Transverse colon (tissue), 4 donors: ENCODE measurements around the gene CCDC47. TPM values are rescaled to one million over a fixed set of nuclear protein-coding genes. Genes with fewer than 3 reads are reported as not detected.
"Not testable (repeated sequence)": the region's sequence is repeated elsewhere in the genome, so short reads cannot be mapped to it uniquely, and the experiment has no call there.

Source experiments
- DNase-seq: peaks from one replicate; pipeline ENCODE4 v3.0.0-alpha.2; 2019
- H3K27ac ChIP-seq, 4 donors: fragments of 200-600 bp; sonication (generic); 2 replicates each; pipeline ENCODE4 v1.5.1; 2016 to 2018; ENCODE audit warnings: inconsistent platforms in 4 of 4
- H3K27me3 ChIP-seq: fragments of 200-600 bp; sonication (generic); 2 replicates; pipeline ENCODE4 v1.5.1; 2017; ENCODE audit warnings: inconsistent platforms
- H3K36me3 ChIP-seq, 4 donors: fragments of 200-600 bp; sonication (generic); 2 replicates each; pipeline ENCODE4 v1.5.1; 2017 to 2019; ENCODE audit warnings: inconsistent platforms in 4 of 4
- H3K4me1 ChIP-seq, 4 donors: fragments of 200-600 bp; sonication (generic); 2 replicates each; pipeline ENCODE4 v1.5.1; 2017 to 2020; ENCODE audit warnings: inconsistent platforms in 4 of 4
- H3K4me3 ChIP-seq, 4 donors: fragments of 200-600 bp; sonication (generic); 1 replicate in 1 of 4; 2 replicates in 3 of 4; pipeline versions ENCODE4 v1.5.1 to v1.6.1; 2017 to 2019; ENCODE audit warnings: inconsistent platforms in 4 of 4
- H3K9me3 ChIP-seq, 2 donors: fragments of 200-600 bp; sonication (generic); 2 replicates each; pipeline ENCODE4 v1.5.1; 2017 to 2019; ENCODE audit warnings: inconsistent platforms in 2 of 2
- CTCF ChIP-seq, 5 experiments: fragments of 200-600 bp in 3 of 5; fragments of 450-650 bp in 2 of 5; sonication (generic) in 3 of 5; IDR thresholded peaks; 1 replicate in 2 of 5; 2 replicates in 3 of 5; pipeline ENCODE4 v1.5.1; 2016 to 2017; ENCODE audit warnings: antibody characterized with exemption in 5 of 5, inconsistent platforms in 3 of 5, mild to moderate bottlenecking in 2 of 5, moderate library complexity in 1 of 5
- EP300 ChIP-seq: sonication (generic); formaldehyde crosslinking; IDR thresholded peaks from one replicate; pipeline ENCODE4 v1.6.1; 2017; ENCODE audit warnings: antibody characterized with exemption, low read depth
- POLR2A ChIP-seq: fragments of 450-650 bp; IDR thresholded peaks from one replicate; pipeline ENCODE4 v1.6.1; 2016; ENCODE audit warnings: antibody characterized with exemption, mild to moderate bottlenecking, moderate library complexity
- POLR2AphosphoS5 ChIP-seq, 3 donors: sonication (generic); formaldehyde crosslinking; IDR thresholded peaks; one replicate each; pipeline ENCODE4 v1.6.1; 2016; ENCODE audit warnings: antibody characterized with exemption in 3 of 3
- WGBS, 2 donors: methylation state at CpG; one replicate each; pipeline ENCODE4 v1.1.5; 2018; ENCODE audit warnings: low coverage in 1 of 2; 5-methylcytosine and 5-hydroxymethylcytosine counted together
- in situ Hi-C, 4 donors: fragments of 200-750 bp; cut with MboI; loops; one replicate each; pipeline versions ENCODE4 v1.15.0 to v1.15.1; 2017; ENCODE audit warnings: low sequenced_read_pairs in 3 of 4, low pct_ligation_motif_present in 1 of 4, low pct_unique_long_range_greater_than_20kb in 1 of 4
- intact Hi-C: fragments of 100-400 bp; cut with DNase I; formaldehyde crosslinking; loops from one replicate; pipeline ENCODE4 v1.15.1; 2023; ENCODE audit warnings: low total_unique reads
- total RNA-seq, 4 donors: library from RNA; depleted of rRNA; stranded (reverse); fragments of >200 nt; gene quantifications; one replicate each; pipeline ENCODE4 v1.1.0, GENCODE V29; 2016

Gene CCDC47
- total RNA-seq, 4 donors from 2014 or later = 78.2 to 129 (median 101) TPM

- no peaks in the 10 kb centered on the region for H3K27me3 ChIP-seq
- in situ Hi-C loops = no loop called here
- no peak for DNase-seq
- H3K4me3 ChIP-seq = peak overlapping the region; percentile 77 to 99 (median 86)
- no peaks in the 10 kb centered on the region for H3K9me3 ChIP-seq
- H3K27ac ChIP-seq = peak overlapping the region; percentile 97 to 100 (median 99)
- H3K4me1 ChIP-seq = peaks cover 0 to 18% (median 7%) of the 10 kb centered on the region in 4 donors
- H3K36me3 ChIP-seq = peaks cover 0 to 3% (median under 1%) of the 10 kb centered on the region in 4 donors
- intact Hi-C loops = no loop called here
- TF ChIP-seq EP300 (no peak), CTCF (IDR thresholded peaks at IDR 0.05) (peak in 1 of 5 experiments; percentile 7)
- 29 to 46% methylated on average over 10 to 12 of the region's 12 CpGs for WGBS, 2 donors
Measured at GRCh38 chr17:63740464-63741142, 32.8 kb downstream of the CCDC47 start.

- in situ Hi-C loops = no loop called here
- TF ChIP-seq EP300 (no peak), POLR2AphosphoS5 (IDR thresholded peaks at IDR 0.05) (no peak), CTCF (IDR thresholded peaks at IDR 0.05) (no peak), POLR2A (no peak)
- DNase-seq = no peak
- Histone ChIP-seq H3K36me3 (peaks cover 0 to 5% (median 0%) of the 10 kb centered on the region in 4 donors), H3K27me3 (no peaks in the 10 kb centered on the region), H3K4me3 (no peak overlapping the region), H3K4me1 (peaks cover 0 to 15% (median 6%) of the 10 kb centered on the region in 4 donors), H3K27ac (no peak overlapping the region), H3K9me3 (no peaks in the 10 kb centered on the region)
- intact Hi-C loops = no loop called here
- 93 to 96% methylated on average over 5 to 8 of the region's 8 CpGs for WGBS, 2 donors
Measured at GRCh38 chr17:63735691-63736090, 37.7 kb downstream of the CCDC47 start.

- intact Hi-C loops = no loop called here
- WGBS, 2 donors = 69 to 84% methylated on average over 2 of the region's 2 CpGs
- H3K27ac ChIP-seq = no peak overlapping the region
- in situ Hi-C loops = no loop called here
- TF ChIP-seq POLR2A = no peak
- no peak for TF ChIP-seq EP300
- no peak for TF ChIP-seq POLR2AphosphoS5 (IDR thresholded peaks at IDR 0.05)
- TF ChIP-seq CTCF (IDR thresholded peaks at IDR 0.05) = no peak
- no peaks in the 10 kb centered on the region for H3K4me1 ChIP-seq
- H3K36me3 ChIP-seq = peaks cover 0 to 10% (median 0%) of the 10 kb centered on the region in 4 donors
- DNase-seq = no peak
- H3K9me3 ChIP-seq = no peaks in the 10 kb centered on the region
- no peak overlapping the region for H3K4me3 ChIP-seq
- H3K27me3 ChIP-seq = no peaks in the 10 kb centered on the region
Measured at GRCh38 chr17:63722403-63722802, 51.0 kb downstream of the CCDC47 start.

GRCh38 chr17:63720194-63720593 lies 53.2 kb downstream of the CCDC47 start:
- in situ Hi-C loops, H3K4me3 ChIP-seq, intact Hi-C loops: not testable (repeated sequence)

GRCh38 chr17:63718988-63719387 lies 54.4 kb downstream of the CCDC47 start:
- in situ Hi-C loops = no loop called here
- TF ChIP-seq POLR2AphosphoS5 (IDR thresholded peaks at IDR 0.05) = no peak
- TF ChIP-seq POLR2A = no peak
- no peak for TF ChIP-seq CTCF (IDR thresholded peaks at IDR 0.05)
- no peak for DNase-seq
- intact Hi-C loops = no loop called here
- H3K9me3 ChIP-seq = no peaks in the 10 kb centered on the region
- no peak overlapping the region for H3K27ac ChIP-seq
- no peak overlapping the region for H3K4me3 ChIP-seq
- no peaks in the 10 kb centered on the region for H3K27me3 ChIP-seq
- H3K4me1 ChIP-seq = no peaks in the 10 kb centered on the region
- 90 to 93% methylated on average over 5 of the region's 5 CpGs for WGBS, 2 donors
- H3K36me3 ChIP-seq = peaks cover 0 to 7% (median 0%) of the 10 kb centered on the region in 4 donors

More at GRCh38 chr17:63720194-63720593, 53.2 kb downstream of the CCDC47 start:
- not testable (repeated sequence) for H3K27me3 ChIP-seq, H3K36me3 ChIP-seq, H3K4me1 ChIP-seq, H3K27ac ChIP-seq, H3K9me3 ChIP-seq, DNase-seq
- 100% methylated on average over 5 of the region's 5 CpGs; no CpG with 5 or more reads in 1 of the 2 donors for WGBS, 2 donors
